Motor neuron (in vitro differentiated cells): ENCODE data around the gene ITPR2. TPM values are rescaled to one million over a fixed set of nuclear protein-coding genes. Genes with fewer than 3 reads are reported as not detected.
"Not testable (repeated sequence)": the region's sequence is repeated elsewhere in the genome, so short reads cannot be mapped to it uniquely, and the experiment has no call there.

Experiments used
- ATAC-seq, 8 experiments: fragments of 200-7000 bp; cut with Tn5 transposase; replicated peaks in 6 of 8; 2 replicates each; pipeline ENCODE4 v1.8.0; 2021; ENCODE audit warnings: mild to moderate bottlenecking in 8 of 8, moderate library complexity in 8 of 8
- H3K27ac ChIP-seq, 2 donors: fragments of 250-450 bp; sonication (Bioruptor Pico); 2 replicates each; pipeline ENCODE4 v1.9.0; 2021; ENCODE audit warnings: antibody characterized with exemption in 2 of 2, mild to moderate bottlenecking in 2 of 2, moderate library complexity in 1 of 2
- H3K4me1 ChIP-seq, 2 donors: fragments of 250-450 bp; sonication (Bioruptor Pico); replicated peaks in 1 of 2; 2 replicates each; pipeline ENCODE4 v1.6.1; 2021; ENCODE audit warnings: antibody characterized with exemption in 2 of 2, mild to moderate bottlenecking in 2 of 2, moderate library complexity in 1 of 2
- H3K4me3 ChIP-seq, 5 donors: fragments of 250-450 bp; sonication (Bioruptor Pico); 2 replicates each; pipeline ENCODE4 v1.9.0; 2021; ENCODE audit warnings: antibody characterized with exemption in 5 of 5, mild to moderate bottlenecking in 5 of 5, moderate library complexity in 4 of 5
- WGBS, 10 experiments: fragments of 450-650 bp; shearing (Covaris generic); methylation state at CpG; one replicate each; pipeline ENCODE4 v1.0.0; 2022; 5-methylcytosine and 5-hydroxymethylcytosine counted together
- in situ Hi-C, 9 experiments: fragments of 400-800 bp; cut with MboI; loops; one replicate each; pipeline ENCODE4 v1.15.0; 2021; ENCODE audit warnings: low sequenced_read_pairs in 9 of 9, low pct_unique_long_range_greater_than_20kb in 2 of 9; ENCODE audit not compliant: unreplicated experiment in 9 of 9
- total RNA-seq, 8 experiments: library from RNA; unstranded; fragments of 300-600 nt; gene quantifications; 2 replicates each; pipeline versions ENCODE4 v1.2.3 to v1.2.4, GENCODE V29; 2022

Gene ITPR2
- total RNA-seq, 8 experiments from 2014 or later, result 0.27 to 51.5 (median 11.5) TPM

- WGBS, 10 experiments, result 78 to 100% (median 100%) methylated on average over 1 of the region's 1 CpG; no CpG with 5 or more reads in 5 of the 10 experiments
- H3K4me1 ChIP-seq, result peaks cover 0 to 6% of the 10 kb centered on the region in 2 donors
- no peak overlapping the region for H3K27ac ChIP-seq
- no peak overlapping the region for H3K4me3 ChIP-seq
- in situ Hi-C loops, result no loop called here
- no peak for ATAC-seq
Measured at GRCh38 chr12:26688344-26688904, 144.6 kb downstream of the ITPR2 start.

GRCh38 chr12:26686408-26686807 is 146.6 kb downstream of the ITPR2 start:
- no peak overlapping the region for H3K4me3 ChIP-seq
- in situ Hi-C loops, result no loop called here
- WGBS, 10 experiments, result 25 to 100% (median 64%) methylated on average over 1 to 4 of the region's 4 CpGs
- H3K4me1 ChIP-seq, result peaks cover 0 to 1% of the 10 kb centered on the region in 2 donors
- H3K27ac ChIP-seq, result no peak overlapping the region
- ATAC-seq, result no peak

- no peak overlapping the region for H3K27ac ChIP-seq
- in situ Hi-C loops, result no loop called here
- no peak overlapping the region for H3K4me3 ChIP-seq
- ATAC-seq, result no peak
- no peaks in the 10 kb centered on the region for H3K4me1 ChIP-seq
Measured at GRCh38 chr12:26684101-26684500, 148.9 kb downstream of the ITPR2 start.

GRCh38 chr12:26683443-26683842 is 149.6 kb downstream of the ITPR2 start:
- ATAC-seq, result no peak
- H3K4me3 ChIP-seq, result no peak overlapping the region
- H3K4me1 ChIP-seq, result no peaks in the 10 kb centered on the region
- no peak overlapping the region for H3K27ac ChIP-seq
- 69 to 94% (median 81%) methylated on average over 2 to 5 of the region's 5 CpGs for WGBS, 10 experiments
- in situ Hi-C loops, result no loop called here

GRCh38 chr12:26680727-26681455 is 152.1 kb downstream of the ITPR2 start:
- H3K27ac ChIP-seq, result no peak overlapping the region
- 11 to 93% (median 76%) methylated on average over 1 to 3 of the region's 3 CpGs for WGBS, 10 experiments
- in situ Hi-C loops, result no loop called here
- ATAC-seq, result peak in 2 of 8 experiments; percentile 80 to 97
- no peaks in the 10 kb centered on the region for H3K4me1 ChIP-seq
- H3K4me3 ChIP-seq, result no peak overlapping the region

- no peak overlapping the region for H3K4me3 ChIP-seq
- no peaks in the 10 kb centered on the region for H3K4me1 ChIP-seq
- no peak overlapping the region for H3K27ac ChIP-seq
- 8 to 55% (median 38%) methylated on average over 2 to 4 of the region's 4 CpGs; no CpG with 5 or more reads in 1 of the 10 experiments for WGBS, 10 experiments
- ATAC-seq, result peak in 2 of 8 experiments; percentile 17 to 33
- in situ Hi-C loops, result no loop called here
Measured at GRCh38 chr12:26678697-26679660, 154.0 kb downstream of the ITPR2 start.

- in situ Hi-C loops, H3K27ac ChIP-seq, H3K4me1 ChIP-seq, H3K4me3 ChIP-seq, ATAC-seq: not testable (repeated sequence)
- no CpG with 5 or more reads among the region's 5 CpGs for WGBS, 10 experiments
Measured at GRCh38 chr12:26671487-26671886, 161.5 kb downstream of the ITPR2 start.

- no peak overlapping the region for H3K27ac ChIP-seq
- in situ Hi-C loops, result no loop called here
- WGBS, 10 experiments, result 62 to 100% (median 84%) methylated on average over 1 to 3 of the region's 3 CpGs
- ATAC-seq, result no peak
- H3K4me1 ChIP-seq, result no peaks in the 10 kb centered on the region
- no peak overlapping the region for H3K4me3 ChIP-seq
Measured at GRCh38 chr12:26668847-26669246, 164.1 kb downstream of the ITPR2 start.

- no peak overlapping the region for H3K27ac ChIP-seq
- H3K4me1 ChIP-seq, result no peaks in the 10 kb centered on the region
- in situ Hi-C loops, result no loop called here
- 60 to 100% (median 89%) methylated on average over 1 of the region's 1 CpG; no CpG with 5 or more reads in 3 of the 10 experiments for WGBS, 10 experiments
- no peak overlapping the region for H3K4me3 ChIP-seq
- ATAC-seq, result no peak
Measured at GRCh38 chr12:26668230-26668629, 164.8 kb downstream of the ITPR2 start.

GRCh38 chr12:26666286-26666685 is 166.7 kb downstream of the ITPR2 start:
- in situ Hi-C loops, result no loop called here
- 71 to 100% (median 95%) methylated on average over 1 to 5 of the region's 5 CpGs; no CpG with 5 or more reads in 1 of the 10 experiments for WGBS, 10 experiments

GRCh38 chr12:26661399-26661798 is 171.6 kb downstream of the ITPR2 start:
- WGBS, 10 experiments, result 81 to 100% (median 97%) methylated on average over 2 to 3 of the region's 3 CpGs; no CpG with 5 or more reads in 4 of the 10 experiments
- no peaks in the 10 kb centered on the region for H3K4me1 ChIP-seq
- in situ Hi-C loops, result no loop called here
- no peak overlapping the region for H3K27ac ChIP-seq
- no peak for ATAC-seq
- H3K4me3 ChIP-seq, result no peak overlapping the region

More at GRCh38 chr12:26666286-26666685, 166.7 kb downstream of the ITPR2 start:
- ATAC-seq, result no peak
- Histone ChIP-seq H3K4me1 (no peaks in the 10 kb centered on the region), H3K4me3 (no peak overlapping the region), H3K27ac (no peak overlapping the region)

GRCh38 chr12:26659930-26660329 is 173.1 kb downstream of the ITPR2 start:
- Histone ChIP-seq H3K4me3 (no peak overlapping the region), H3K4me1 (no peaks in the 10 kb centered on the region), H3K27ac (no peak overlapping the region)
- WGBS, 10 experiments, result 0 to 100% (median 63%) methylated on average over 1 to 2 of the region's 2 CpGs; no CpG with 5 or more reads in 3 of the 10 experiments
- ATAC-seq, result no peak
- in situ Hi-C loops, result no loop called here

- 17 to 94% (median 80%) methylated on average over 2 to 4 of the region's 4 CpGs; no CpG with 5 or more reads in 1 of the 10 experiments for WGBS, 10 experiments
- ATAC-seq, result peak in 1 of 8 experiments; percentile 19
- Histone ChIP-seq H3K4me3 (no peak overlapping the region), H3K4me1 (no peaks in the 10 kb centered on the region), H3K27ac (no peak overlapping the region)
- in situ Hi-C loops, result no loop called here
Measured at GRCh38 chr12:26658991-26659390, 174.0 kb downstream of the ITPR2 start.
